Adrenal gland (tissue), 12 donors: ENCODE results near the gene TM9SF1. TPM values are rescaled to one million over a fixed set of nuclear protein-coding genes. Genes with fewer than 3 reads are reported as not detected.
"Not testable (repeated sequence)": the region's sequence is repeated elsewhere in the genome, so short reads cannot be mapped to it uniquely, and the experiment has no call there.

Source experiments
- DNase-seq, 7 donors: peaks; one replicate each; pipeline ENCODE4 v3.0.0-alpha.2; 2019 to 2020
- H3K27ac ChIP-seq, 5 donors: fragments of 200-600 bp; sonication (generic) in 4 of 5; 1 replicate in 3 of 5; 2 replicates in 2 of 5; pipeline versions ENCODE4 v1.5.1 to v1.8.0; 2016 to 2020; ENCODE audit warnings: mild to moderate bottlenecking in 1 of 5
- H3K27me3 ChIP-seq: fragments of 200-600 bp; 2 replicates; pipeline ENCODE4 v1.8.0; 2021
- H3K36me3 ChIP-seq, 2 donors: fragments of 200-600 bp; replicated peaks in 1 of 2; 1 replicate in 1 of 2; 2 replicates in 1 of 2; pipeline versions ENCODE4 v1.5.1 to v1.8.0; 2018 to 2022
- H3K4me1 ChIP-seq, 2 donors: fragments of 200-600 bp; replicated peaks in 1 of 2; 1 replicate in 1 of 2; 2 replicates in 1 of 2; pipeline versions ENCODE4 v1.5.1 to v1.8.0; 2018 to 2021
- H3K4me3 ChIP-seq, 4 donors: fragments of 200-600 bp; sonication (generic) in 3 of 4; one replicate each; pipeline ENCODE4 v1.5.1; 2016 to 2018
- H3K9me3 ChIP-seq, 3 donors: fragments of 200-600 bp; sonication (generic) in 1 of 3; replicated peaks in 1 of 3; 1 replicate in 2 of 3; 2 replicates in 1 of 3; pipeline versions ENCODE4 v1.5.1 to v1.8.0; 2016 to 2021
- POLR2A ChIP-seq, 2 donors: fragments of 450-650 bp; IDR thresholded peaks; one replicate each; pipeline ENCODE4 v1.6.1; 2017; ENCODE audit warnings: antibody characterized with exemption in 2 of 2, mild to moderate bottlenecking in 2 of 2, moderate library complexity in 1 of 2
- WGBS, 4 donors: extraction: QIAGEN DNeasy Blood & Tissue Kit in 2 of 4; methylation state at CpG; one replicate each; pipeline versions ENCODE4 v1.1.5 to v1.1.7; 2013 to 2017; 5-methylcytosine and 5-hydroxymethylcytosine counted together
- intact Hi-C, 2 donors: fragments of 100-400 bp; cut with DNase I; formaldehyde crosslinking; loops; one replicate each; pipeline versions ENCODE4 v1.14.1 to v1.15.0; 2022 to 2023
- polyA plus RNA-seq, 3 donors: library from polyadenylated mRNA; stranded (reverse); fragments of 200-250 nt in 2 of 3; fragments of 350-450 nt in 1 of 3; fragmentation: Illumina TruSeq in 1 of 3; extraction: RNeasy Lipid Tissue Mini Kit (QIAGEN cat#74804) in 1 of 3; gene quantifications; one replicate each; pipeline ENCODE4 v1.2.3, GENCODE V29; 2013 to 2014
- total RNA-seq, 9 donors: library from RNA; depleted of rRNA in 4 of 9; stranded (reverse); fragments of >200 nt in 4 of 9; fragments of 120-200 nt in 1 of 9; fragmentation: NEBNext Ultra II Directional in 1 of 9; extraction: Animal tissue kit (Norgen Biotek cat#: 25700) in 1 of 9; gene quantifications; one replicate each; pipeline versions ENCODE4 v1.1.0 to v1.2.4, GENCODE V29; 2013 to 2023
- TF ChIP-seq, protein P1 (sequence below), 6 experiments: fragments of 450-650 bp in 4 of 6; fragments of 200-600 bp in 2 of 6; sonication (generic) in 1 of 6; IDR thresholded peaks; 1 replicate in 5 of 6; 2 replicates in 1 of 6; pipeline versions ENCODE4 v1.5.1 to v1.8.0; 2016 to 2021; ENCODE audit warnings: antibody characterized with exemption in 6 of 6, mild to moderate bottlenecking in 2 of 6, moderate library complexity in 1 of 6
- donor health status: healthy with polysubstance abuse.
- donor health status: Bipolar disorder and iron deficiency.
- donor health status: DM: yes; HTN: yes; CAD: no.
- donor health status: DM: no; HTN: no; CAD: no.
- donor health status: DM: no; HTN: no; CAD: no.
- donor health status: DM: yes; HTN: yes; CAD: no.

TM9SF1 gene
- total and polyA plus RNA-seq, 12 donors: 43.7 to 123 (median 86.6) TPM

DNA sequence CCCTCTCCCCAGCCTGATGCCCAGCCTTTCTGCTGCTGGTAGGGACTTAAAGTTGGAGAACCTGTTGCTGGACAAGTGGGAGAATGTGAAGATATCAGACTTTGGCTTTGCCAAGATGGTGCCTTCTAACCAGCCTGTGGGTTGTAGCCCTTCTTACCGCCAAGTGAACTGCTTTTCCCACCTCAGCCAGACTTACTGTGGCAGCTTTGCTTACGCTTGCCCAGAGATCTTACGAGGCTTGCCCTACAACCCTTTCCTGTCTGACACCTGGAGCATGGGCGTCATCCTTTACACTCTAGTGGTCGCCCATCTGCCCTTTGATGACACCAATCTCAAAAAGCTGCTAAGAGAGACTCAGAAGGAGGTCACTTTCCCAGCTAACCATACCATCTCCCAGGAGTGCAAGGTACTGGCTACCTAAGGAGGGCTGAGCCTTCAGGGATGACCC lies 11.9 kb upstream of the TM9SF1 start:
- DNase-seq: peak in 3 of 7 donors; percentile 11 to 14 (median 14)
- Histone ChIP-seq H3K36me3 (peaks cover 0 to 57% of the 10 kb centered on the region in 2 donors), H3K27ac (no peak overlapping the region), H3K4me3 (no peak overlapping the region), H3K27me3 (no peaks in the 10 kb centered on the region), H3K4me1 (peaks cover 4 to 7% of the 10 kb centered on the region in 2 donors), H3K9me3 (no peaks in the 10 kb centered on the region)
- 86 to 95% (median 95%) methylated on average over 5 of the region's 5 CpGs for WGBS, 4 donors
- TF ChIP-seq POLR2A (IDR thresholded peaks at IDR 0.05): no peak
- TF ChIP-seq, protein P1, sequence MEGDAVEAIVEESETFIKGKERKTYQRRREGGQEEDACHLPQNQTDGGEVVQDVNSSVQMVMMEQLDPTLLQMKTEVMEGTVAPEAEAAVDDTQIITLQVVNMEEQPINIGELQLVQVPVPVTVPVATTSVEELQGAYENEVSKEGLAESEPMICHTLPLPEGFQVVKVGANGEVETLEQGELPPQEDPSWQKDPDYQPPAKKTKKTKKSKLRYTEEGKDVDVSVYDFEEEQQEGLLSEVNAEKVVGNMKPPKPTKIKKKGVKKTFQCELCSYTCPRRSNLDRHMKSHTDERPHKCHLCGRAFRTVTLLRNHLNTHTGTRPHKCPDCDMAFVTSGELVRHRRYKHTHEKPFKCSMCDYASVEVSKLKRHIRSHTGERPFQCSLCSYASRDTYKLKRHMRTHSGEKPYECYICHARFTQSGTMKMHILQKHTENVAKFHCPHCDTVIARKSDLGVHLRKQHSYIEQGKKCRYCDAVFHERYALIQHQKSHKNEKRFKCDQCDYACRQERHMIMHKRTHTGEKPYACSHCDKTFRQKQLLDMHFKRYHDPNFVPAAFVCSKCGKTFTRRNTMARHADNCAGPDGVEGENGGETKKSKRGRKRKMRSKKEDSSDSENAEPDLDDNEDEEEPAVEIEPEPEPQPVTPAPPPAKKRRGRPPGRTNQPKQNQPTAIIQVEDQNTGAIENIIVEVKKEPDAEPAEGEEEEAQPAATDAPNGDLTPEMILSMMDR (IDR thresholded peaks at IDR 0.05): no peak
- intact Hi-C loops: no loop called here

GRCh38 chr14:24206260-24207103 lies 11.2 kb upstream of the TM9SF1 start:
- Histone ChIP-seq H3K36me3 (peaks cover 0 to 57% of the 10 kb centered on the region in 2 donors), H3K4me1 (peaks cover 0 to under 1% of the 10 kb centered on the region in 2 donors), H3K27ac (no peak overlapping the region), H3K9me3 (no peaks in the 10 kb centered on the region), H3K4me3 (no peak overlapping the region), H3K27me3 (no peaks in the 10 kb centered on the region)
- TF ChIP-seq, protein P1 (IDR thresholded peaks at IDR 0.05): no peak
- intact Hi-C loops: no loop called here
- peak in 3 of 7 donors; percentile 6 to 35 (median 16) for DNase-seq
- WGBS, 4 donors: 81 to 99% (median 85%) methylated on average over 6 to 11 of the region's 11 CpGs

GRCh38 chr14:24204163-24205146 lies 9.2 kb upstream of the TM9SF1 start:
- intact Hi-C loops: no loop called here
- Histone ChIP-seq H3K36me3 (peaks cover 0 to 39% of the 10 kb centered on the region in 2 donors), H3K4me1 (no peaks in the 10 kb centered on the region), H3K4me3 (no peak overlapping the region), H3K9me3 (no peaks in the 10 kb centered on the region), H3K27me3 (no peaks in the 10 kb centered on the region), H3K27ac (no peak overlapping the region)
- DNase-seq: peak in 2 of 7 donors; percentile 11 to 13
- WGBS, 4 donors: 89 to 92% (median 91%) methylated on average over 7 of the region's 7 CpGs
- no peak for TF ChIP-seq POLR2A (IDR thresholded peaks at IDR 0.05)
- TF ChIP-seq, protein P1 (IDR thresholded peaks at IDR 0.05): no peak

GRCh38 chr14:24203249-24203886 lies 8.1 kb upstream of the TM9SF1 start:
- H3K9me3 ChIP-seq, intact Hi-C loops, H3K27ac ChIP-seq, H3K4me3 ChIP-seq, H3K4me1 ChIP-seq, H3K27me3 ChIP-seq: not testable (repeated sequence)
- peak in 3 of 7 donors; percentile 8 to 42 (median 18) for DNase-seq
- H3K36me3 ChIP-seq: peaks cover 0 to 30% of the 10 kb centered on the region in 2 donors
- WGBS, 4 donors: 85 to 96% (median 92%) methylated on average over 14 to 16 of the region's 16 CpGs

DNA sequence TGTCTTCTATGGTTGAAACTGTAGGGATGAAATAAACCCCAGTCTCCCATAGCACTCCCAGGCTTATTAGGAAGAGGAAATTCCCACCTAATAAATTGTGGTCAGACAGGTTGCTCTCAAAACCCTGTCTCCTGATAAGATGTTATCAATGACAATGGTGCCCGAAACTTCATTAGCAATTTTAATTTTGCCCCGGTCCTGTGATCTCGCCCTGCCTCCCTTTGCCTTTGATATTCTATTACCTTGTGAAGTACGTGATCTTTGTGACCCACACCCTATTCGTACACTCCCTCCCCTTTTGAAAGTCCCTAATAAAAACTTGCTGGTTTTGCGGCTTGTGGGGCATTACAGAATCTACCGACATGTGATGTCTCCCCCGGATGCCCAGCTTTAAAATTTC lies 7.3 kb upstream of the TM9SF1 start:
- intact Hi-C loops, H3K27ac ChIP-seq, H3K9me3 ChIP-seq, DNase-seq, H3K4me1 ChIP-seq, H3K27me3 ChIP-seq, H3K4me3 ChIP-seq: not testable (repeated sequence)
- 79 to 93% (median 90%) methylated on average over 8 of the region's 8 CpGs for WGBS, 4 donors
- H3K36me3 ChIP-seq: peaks cover 0 to 24% of the 10 kb centered on the region in 2 donors
